COLO668 (cell line): ENCODE measurements around the gene KCNH2.
A peak's percentile ranks its signal among the peaks of the same experiment; 100 is the strongest.

Experiments used
- DNase-seq: peaks from one replicate; lab custom pipeline; 2025; ENCODE audit not compliant: unreplicated experiment; lab: John Stamatoyannopoulos, UW

The KCNH2 gene

DNA sequence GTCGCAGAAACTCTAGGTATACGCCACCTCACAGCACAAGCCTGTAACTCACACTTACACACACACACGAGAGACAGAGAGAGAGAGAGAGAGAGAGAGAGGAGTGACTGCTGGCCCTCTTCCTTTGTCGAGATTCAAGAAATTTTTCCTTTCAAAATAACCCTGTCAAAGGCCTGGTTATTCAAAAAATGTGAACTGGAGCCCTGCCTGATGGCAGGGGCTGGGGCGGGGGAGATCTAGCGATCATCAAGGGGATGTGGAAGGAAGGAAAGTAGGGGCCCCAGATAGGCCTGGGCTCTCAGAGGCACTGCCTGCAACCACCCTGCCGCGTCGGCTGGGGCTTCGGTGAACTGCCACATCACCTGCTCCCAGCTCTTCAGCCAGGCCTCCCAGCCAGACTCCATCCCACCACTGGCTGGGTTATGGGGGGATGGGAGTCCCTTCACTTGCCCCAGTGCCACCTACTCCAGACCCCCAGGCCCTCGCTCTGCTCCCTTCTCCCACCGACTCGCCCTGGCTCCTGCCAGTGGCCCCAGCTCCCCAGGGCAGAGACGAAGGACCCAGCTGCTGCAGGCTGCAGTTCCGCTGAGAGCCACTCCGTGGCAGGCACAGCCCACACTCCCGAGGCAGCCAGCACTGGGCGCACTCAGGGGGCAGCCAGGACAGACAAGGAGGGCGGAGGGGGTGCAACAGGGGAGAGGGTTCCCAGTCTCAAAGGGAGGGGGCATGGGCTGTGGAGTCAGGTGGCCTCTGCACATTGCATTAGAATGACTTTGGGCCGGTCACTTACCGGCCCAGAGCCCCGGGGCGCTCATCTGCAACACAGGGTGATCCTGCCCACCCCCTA, 15.3 kb downstream of the KCNH2 start:
- peak; percentile 36 for DNase-seq

DNA sequence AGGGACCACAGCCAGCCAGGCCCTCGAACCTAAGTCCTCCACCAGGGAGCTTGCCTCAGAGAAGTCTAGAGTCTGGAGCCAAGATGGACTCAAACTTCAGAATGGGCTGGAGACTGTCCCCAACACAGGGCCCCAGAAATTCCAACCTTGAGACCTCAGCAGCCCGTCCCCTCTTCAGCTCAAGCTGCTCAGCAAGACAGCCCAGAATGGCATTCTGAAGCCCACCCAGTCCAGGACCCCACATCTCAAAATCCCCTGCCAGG, 15.9 kb downstream of the KCNH2 start:
- no peak for DNase-seq

DNA sequence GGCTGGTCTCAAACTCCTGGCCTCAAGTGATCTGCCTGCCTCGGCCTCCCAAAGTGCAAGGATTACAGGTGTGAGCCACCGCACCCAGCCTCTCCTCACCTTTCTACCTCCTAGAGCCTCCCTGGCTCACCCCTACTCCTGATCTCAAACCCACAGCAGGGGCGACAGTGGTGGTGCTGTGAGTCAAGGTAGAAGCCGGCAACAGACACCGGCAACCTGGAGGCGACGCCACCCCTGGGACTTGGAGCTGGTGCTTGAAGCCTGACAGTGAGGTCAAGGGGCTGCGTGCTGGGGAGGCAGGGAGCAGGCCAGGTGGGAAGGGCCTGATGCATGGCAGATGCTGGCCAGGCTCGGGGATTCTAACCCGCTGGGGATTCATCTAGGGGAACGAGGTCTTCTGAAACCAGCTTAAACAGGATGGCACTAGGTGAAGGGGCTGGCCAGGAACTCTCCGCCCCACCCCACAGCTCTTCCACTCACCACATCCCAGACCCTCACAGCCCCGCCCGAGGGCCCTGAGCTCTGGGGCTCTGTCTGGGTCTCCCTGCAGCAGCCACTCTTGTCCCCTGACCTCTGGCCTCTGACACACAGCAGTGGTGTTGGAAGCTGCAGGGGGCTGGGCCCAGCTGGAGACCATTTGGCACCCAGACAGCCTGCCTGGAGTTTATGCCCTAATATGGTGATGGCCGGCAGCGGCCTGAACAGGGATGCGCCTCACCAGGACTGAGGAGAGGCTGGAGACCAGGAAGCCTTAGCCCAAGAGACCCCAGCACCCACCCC, 16.4 kb downstream of the KCNH2 start:
- DNase-seq, result no peak

DNA sequence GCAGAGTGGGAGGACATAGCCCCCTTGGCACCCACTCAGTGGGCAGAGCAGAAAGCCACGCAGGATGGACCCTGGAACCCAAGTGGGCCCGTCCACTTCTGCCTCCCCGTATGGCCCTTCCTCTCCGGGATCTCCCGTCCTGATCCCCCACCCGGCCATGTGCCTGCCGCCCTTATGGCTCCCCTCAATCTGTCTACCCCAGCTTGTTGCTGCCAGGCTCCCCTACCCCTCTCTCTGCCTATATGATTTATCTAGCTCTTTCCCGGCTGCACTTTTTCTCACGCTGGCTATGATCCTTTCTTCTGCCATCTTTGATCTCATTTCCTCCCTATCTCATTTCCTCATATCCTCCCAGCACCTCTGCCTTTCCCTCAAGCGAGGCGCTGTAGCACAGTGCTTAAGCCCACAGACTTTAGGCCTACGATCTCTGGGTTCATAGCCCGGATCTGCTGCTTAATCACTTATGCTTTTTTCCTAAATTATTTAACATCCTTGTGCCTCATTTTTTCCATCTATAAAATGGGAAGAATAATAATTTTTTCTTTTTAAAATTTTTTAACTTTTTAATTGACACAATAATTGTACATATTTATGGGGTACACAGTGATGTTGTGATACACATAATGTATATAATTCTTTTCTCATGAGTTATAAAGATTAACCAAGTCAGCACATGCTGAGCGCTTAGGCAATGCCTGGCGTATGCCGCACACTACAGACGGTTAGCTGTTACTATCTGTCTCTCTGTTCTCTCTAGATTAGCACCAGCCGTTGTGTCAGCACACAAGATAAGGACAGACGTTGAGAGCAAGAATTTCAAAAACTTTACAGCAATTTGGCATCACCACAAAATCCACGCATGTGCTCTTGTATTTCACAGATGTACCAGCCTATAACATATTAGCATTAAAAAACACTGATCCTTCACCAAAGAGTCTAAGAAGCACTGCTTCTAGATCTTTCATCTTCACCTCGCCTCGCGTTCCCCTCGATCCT, 18.1 kb downstream of the KCNH2 start:
- DNase-seq, result no peak

DNA sequence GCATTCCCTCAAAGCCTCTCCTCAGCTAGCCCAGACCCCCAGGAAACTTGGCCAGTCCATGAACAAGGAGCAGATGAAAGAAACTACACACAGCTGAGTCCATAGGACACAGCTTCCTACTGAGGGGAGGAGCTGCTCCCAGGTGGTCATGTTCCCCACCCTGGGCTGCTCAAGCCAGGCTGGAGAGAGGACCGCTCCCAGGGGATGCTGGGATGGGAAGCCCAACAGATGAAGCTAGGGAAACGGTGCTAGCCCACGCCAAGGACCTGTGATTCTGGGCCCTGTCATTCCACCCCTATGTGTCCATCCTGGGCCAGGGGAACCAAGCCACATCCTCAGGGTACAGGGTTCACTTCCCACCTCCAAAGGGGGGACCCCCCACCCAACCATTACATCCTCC, 19.0 kb downstream of the KCNH2 start:
- DNase-seq, result no peak

DNA sequence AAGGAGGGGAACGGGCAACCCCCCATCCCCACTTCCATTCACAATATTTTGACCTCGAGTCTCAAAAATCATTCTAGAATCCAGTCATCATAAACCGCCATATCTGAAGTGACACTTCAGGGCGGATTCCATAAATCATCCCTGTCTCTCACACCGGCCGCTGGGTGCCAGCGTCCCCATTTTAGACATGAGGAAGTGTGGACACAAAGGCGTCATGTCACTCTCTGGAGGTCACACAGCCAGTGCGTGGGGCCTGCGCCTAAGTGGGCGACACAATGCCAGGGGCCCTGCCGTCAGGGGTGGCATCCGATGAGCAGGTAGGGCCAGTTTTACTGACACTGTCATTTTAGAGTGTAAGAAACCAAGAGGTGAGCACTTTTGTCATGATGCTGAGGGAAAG, 19.5 kb downstream of the KCNH2 start:
- DNase-seq, result no peak

DNA sequence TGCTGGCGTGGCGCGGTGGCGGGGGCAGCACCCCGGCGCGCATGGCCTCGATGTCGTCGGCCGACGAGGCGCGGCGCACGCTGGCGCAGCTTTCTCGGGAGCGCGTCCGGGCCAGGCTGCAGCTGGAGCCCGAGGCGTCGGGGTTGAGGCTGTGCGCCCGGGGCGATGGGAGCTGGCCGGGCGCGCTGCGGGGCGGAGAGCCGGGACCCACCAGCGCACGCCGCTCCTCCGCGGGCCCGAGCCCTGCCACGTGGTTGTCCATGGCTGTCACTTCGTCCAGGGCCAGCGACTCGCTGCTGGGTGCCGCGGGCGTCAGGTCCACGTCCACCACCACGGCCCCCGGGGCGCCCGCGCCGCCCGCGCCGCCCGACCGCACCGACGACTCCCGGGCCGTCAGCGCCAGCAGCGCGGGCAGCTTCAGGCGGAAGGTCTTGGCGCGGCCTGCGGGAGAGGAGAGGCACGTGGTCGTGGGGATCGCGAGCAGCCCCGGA, 20.0 kb downstream of the KCNH2 start:
- DNase-seq, result no peak

DNA sequence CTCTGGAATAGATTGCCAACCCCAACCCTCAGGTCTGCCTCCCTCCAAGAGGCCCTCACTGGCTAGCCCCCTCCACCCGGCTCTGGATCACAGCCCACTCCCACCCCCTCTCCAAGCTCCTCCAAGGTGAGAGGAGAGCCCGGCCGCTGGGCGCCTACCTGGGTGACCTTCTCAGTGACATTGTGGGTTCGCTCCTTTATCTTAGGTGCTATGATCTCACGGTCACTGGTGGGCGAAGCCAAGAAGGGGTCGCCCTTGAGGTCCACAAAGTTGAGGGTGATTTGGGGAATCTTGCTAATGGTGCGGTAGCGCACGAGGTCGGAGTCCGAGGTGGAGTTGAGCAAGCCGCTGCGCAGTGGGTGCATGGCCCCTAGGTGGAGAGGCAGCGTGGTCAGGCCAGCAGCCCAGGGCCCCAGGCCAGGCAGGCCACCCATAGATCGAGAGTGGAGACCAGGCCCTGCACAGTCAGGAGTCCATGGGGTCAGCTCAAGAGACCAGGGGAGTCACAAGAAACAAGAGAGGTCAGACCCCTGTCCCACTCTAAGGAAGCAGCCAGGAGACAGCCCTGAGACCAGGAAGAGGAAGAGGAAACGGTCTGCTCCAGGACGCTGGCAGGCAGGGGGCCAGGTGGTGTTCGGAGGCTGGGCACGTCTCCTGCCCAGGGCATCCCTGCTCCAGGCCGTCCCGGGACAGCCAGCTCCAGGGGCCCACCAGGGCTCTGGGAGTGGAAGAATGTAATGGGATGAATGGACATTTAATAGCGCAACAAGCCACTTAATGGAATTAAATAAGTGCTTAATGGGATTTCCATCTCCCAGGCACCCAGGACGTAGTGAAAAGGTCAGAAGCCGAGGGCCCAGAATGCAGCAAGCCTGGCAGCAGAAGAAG, 20.7 kb downstream of the KCNH2 start:
- no peak for DNase-seq

DNA sequence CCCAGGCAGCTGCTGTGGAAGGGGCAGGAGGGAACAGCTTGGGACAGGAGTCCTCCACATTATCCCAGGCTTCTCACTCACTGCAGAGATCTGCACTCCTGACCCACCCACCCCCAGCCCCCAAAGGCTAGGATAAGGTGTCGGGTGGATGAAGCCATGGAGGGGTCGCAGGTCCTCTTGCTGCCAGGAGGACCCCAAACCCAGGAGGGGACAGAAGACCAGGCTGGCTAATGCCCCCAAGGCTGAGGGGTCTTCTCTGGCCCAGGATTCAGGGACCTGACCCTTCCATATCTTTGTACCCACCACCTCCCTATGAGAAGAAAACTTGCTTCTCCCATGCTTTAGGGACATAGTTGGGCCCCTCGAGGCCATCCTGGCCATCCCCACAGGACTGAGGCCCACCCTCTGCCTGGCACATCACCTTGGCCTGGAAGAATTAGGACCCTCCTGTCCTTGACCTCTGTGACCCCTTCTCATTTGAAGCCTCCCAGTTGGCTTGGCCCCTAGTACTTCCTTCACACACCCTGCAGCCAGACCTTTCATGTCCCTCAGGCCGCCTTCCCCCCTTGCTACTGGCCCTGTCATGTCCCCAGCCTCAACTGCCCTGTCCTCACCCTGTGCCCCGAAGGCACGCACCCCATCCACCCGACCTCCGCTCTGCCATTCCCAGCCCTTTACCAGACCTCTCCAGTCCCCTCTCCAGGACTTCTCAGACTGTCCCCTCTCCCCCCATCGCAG, 21.6 kb downstream of the KCNH2 start:
- no peak for DNase-seq

DNA sequence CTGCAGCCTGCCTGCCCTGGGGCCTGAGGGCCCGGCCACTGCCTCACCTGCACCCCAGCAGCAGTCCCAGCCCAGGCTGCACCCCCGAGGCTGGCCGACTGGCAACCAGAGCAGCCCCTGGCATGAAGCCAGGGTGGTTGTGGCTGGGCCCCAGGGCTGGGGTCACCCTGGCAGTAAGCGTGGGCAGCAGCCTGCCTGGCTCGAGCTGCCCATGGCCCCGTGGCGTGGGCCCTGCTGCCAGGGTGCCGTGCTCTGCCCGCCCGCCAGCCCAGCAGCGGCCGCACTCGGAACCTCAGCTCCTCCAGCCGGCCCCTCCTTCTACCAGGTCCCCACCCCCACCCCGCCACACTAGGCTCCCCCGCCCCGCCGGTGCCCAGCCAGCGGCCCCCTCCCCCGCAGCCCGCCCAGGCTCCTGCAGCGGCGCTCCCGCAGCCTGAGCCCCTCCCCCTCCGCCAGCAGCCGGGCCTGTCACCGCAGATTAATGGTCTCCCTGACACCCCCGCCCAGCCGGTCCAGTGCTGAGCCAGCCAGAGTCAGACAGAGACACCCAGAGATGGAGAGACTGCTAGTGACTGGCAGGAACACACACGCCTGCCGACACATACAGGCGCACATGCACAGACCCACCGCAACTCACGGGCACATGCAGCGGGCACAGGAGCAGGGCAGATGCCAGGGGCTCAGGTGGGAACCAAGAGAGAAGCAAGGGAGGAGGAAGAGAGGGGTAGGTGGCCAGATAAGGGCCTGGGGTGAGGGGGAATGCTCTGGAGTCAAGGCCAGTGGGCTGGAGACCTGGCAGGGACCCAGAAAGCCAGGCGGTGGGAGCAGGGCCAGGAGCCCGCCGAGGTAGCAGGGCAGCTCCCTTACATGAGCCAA, 22.4 kb downstream of the KCNH2 start:
- peak; percentile 48 for DNase-seq

DNA sequence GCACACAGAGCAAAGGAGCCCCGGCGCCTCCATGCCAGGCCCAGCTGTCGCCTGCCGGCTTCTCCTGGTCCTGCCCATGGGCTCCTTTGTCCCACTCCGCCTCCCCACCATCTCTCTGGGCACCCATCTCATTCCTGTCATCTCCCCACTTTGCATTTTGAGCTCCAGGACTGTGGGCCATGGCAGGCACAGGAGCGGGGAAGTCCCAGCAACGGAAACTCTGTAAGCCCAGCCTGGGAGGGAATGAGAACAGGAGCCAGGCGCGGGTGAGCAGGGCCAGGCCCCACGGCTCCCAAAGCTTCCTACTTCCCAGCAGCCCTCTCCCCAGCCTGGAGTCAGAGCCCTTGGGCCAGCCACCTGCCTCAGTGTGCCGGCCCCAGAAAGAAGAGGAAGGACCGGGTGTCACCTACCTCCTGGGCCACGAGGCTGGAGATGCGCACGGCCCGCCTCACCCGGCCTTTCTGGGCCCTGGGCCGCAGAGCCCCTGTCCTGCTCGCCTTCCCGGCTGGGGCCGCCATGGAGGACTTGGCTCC, 23.1 kb downstream of the KCNH2 start:
- no peak for DNase-seq

DNA sequence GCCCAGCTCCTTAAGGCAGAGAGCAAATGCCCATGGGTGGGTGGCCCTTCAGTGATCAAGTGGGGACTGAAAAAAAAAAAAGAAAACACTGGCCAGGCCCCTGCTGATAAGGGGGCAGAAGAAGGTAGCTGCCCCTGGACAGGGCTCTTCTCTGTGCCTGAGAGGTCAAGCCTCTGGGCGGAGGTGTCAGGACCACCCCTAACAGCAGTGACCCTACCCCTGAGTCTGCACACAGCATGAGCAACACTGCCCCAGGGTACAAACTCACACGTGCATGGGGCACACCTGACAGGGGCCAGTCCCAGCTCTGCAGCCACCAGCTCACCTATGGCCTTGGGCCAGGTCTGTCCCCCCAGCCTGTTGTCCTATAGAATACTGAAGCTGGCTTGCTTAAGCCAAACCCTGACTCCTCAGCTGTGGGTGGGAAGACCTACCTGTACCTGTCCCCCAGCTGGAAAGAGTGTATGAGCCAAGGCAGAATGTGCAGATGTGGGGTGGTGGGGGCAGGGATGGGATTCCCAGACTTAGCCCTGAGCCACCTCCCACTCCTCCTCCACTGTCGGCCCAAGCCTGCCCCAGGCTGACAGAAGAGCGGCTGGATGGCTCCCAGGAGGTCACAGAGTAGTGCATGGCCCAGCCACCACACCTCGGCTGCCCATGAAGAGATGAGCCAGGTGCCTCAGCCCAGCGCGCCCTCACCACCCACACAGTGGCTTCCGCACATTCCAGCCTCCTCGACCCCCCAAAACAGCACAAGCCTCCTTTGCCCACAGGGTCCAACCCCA, 23.7 kb downstream of the KCNH2 start:
- no peak for DNase-seq

DNA sequence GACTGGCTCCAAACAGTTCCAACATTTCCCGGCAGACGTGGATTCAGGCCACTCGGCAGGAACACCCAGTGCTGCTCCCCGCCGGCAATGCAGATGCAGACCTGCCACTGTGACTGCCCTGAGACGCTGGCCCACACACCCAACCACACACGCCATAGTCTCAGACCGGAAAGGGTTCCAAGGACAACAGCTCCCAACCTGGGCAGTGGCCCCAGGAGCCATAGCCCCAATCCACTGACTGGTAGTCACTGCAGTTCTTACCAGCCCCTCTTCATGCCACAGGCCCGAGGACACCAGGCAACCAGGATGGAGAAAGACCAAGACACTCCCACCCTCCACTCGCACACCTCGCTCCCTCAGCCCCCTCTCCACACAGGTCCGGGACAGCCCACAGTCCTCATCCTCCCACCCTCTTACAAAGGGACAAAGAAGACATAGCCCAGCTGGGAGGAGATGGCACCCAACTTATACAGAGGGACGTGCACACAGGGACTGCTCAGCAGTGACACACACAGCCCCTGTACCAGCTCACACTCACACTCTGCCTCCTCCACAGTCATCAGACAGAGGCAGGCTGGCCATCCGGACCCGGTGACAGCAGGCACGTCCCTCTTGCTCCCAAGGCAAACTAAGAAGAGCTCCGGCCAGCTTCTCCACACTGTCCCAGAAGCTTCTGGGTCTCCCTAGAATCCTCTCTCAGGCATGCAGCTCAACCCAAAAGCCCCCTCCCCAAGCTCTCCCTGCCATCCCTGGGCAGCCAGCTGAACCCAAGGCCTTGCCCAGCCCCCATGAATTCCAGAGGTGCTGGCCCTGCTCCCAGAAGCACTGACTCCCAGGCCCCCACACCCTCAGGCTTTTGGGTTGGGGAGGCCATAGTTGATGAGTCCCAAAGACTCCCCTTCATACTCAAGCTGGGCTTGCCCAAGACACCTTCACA, 24.8 kb downstream of the KCNH2 start:
- no peak for DNase-seq

DNA sequence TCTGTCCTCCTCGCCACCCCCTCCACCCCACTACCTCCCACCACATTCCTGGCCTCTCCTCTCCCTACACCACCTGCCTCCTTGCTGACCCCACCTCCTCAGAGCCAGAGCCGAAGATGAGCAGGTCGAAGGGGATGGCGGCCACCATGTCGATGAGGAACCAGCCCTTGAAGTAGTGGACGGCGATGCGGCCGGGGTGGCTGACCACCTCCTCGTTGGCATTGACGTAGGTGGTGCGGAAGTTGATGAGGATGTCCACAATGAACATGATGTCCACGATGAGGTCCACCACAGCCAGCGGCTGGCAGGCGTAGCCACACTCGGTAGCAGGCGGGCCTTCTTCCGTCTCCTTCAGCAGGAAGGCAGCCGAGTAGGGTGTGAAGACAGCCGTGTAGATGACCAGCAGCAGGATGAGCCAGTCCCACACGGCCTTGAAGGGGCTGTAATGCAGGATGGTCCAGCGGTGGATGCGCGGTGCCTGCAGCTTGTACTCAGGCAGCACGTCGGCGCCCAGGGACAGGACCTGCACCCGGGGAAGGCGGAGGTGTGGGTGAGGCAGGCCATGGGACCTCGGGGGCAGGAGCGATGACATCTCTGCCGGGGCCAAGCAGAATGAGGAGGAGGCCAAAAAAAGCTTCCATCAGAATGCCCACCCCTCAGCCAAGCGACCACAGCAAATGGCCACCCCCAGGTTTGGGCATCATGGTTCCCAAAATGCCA, 25.6 kb downstream of the KCNH2 start:
- DNase-seq, result no peak

DNA sequence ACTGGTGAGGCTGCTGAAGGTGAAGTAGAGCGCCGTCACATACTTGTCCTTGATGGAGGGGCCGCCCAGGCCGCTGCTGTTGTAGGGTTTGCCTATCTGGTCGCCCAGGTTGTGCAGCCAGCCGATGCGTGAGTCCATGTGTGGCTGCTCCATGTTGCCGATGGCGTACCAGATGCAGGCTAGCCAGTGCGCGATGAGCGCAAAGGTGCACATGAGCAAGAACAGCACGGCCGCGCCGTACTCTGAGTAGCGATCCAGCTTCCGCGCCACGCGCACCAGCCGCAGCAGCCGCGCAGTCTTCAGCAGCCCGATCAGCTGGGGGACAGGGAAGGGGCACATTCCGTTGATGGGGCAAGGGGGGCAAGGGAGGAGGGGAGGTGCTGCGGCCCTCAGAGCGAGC, 26.6 kb downstream of the KCNH2 start:
- no peak for DNase-seq

DNA sequence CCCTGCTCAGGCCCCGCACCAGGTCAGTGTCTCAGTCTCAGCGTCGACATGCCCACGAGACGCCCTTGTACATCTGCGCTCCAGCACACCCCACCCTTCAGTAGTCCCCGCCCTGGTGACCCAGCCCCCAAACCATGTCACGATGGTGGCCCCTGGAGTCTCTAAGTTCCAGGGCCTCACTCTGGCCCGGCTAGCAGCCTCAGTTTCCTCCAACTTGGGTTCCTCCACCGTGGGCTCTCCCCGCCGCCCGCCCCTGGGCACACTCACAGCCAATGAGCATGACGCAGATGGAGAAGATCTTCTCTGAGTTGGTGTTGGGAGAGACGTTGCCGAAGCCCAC, 27.0 kb downstream of the KCNH2 start:
- no peak for DNase-seq
